Measurements from ENCODE around the gene RBM17.

Gene RBM17

DNA sequence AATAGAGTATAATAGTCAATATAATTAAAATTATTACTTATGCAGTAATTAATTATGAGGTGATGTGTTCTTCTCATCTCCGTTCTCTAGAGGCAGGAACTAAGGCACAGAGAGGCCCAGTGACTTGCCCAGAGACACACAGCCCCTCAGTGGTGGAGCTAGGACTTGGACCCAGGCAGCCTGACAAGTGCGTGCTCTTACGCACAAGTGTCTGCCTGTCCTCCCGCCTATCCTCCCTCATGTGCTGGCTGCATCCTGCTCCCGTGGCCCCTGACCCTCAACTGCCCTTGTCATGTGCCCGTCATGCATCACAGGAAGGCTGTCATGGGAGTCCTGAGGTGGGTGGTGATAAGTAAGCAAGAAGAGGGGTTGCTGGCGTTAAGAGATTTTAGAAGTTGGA, 41.0 kb upstream of the RBM17 start:
- no peaks in the 10 kb centered on the region for H3K4me1 ChIP-seq (ENCODE audit: control insufficient read depth, insufficient read depth, low read length)
- H3K9me3 ChIP-seq (ENCODE audit: control insufficient read depth, low read length): no peaks in the 10 kb centered on the region
- H3K36me3 ChIP-seq (ENCODE audit: control insufficient read depth, insufficient read depth, low read length): no peaks in the 10 kb centered on the region
- H3K27ac ChIP-seq (ENCODE audit: insufficient read depth, low read depth, low read length, poor library complexity, severe bottlenecking): no peak overlapping the region
- WGBS, 2 experiments: 94 to 97% methylated on average over 7 of the region's 7 CpGs
- no peaks in the 10 kb centered on the region for H3K27me3 ChIP-seq (ENCODE audit: control insufficient read depth, insufficient read depth, low read length, poor library complexity, severe bottlenecking)
- H3K4me3 ChIP-seq (ENCODE audit: insufficient read depth, low read depth, low read length): no peak overlapping the region

GRCh38 chr10:6048281-6049030, 40.4 kb upstream of the RBM17 start:
- 93 to 95% methylated on average over 7 of the region's 7 CpGs for WGBS, 2 experiments
- Histone ChIP-seq H3K9me3 (ENCODE audit: control insufficient read depth, low read length) (no peaks in the 10 kb centered on the region), H3K27ac (ENCODE audit: insufficient read depth, low read depth, low read length, poor library complexity, severe bottlenecking) (no peak overlapping the region), H3K4me3 (ENCODE audit: insufficient read depth, low read depth, low read length) (no peak overlapping the region), H3K36me3 (ENCODE audit: control insufficient read depth, insufficient read depth, low read length) (no peaks in the 10 kb centered on the region), H3K27me3 (ENCODE audit: control insufficient read depth, insufficient read depth, low read length, poor library complexity, severe bottlenecking) (no peaks in the 10 kb centered on the region), H3K4me1 (ENCODE audit: control insufficient read depth, insufficient read depth, low read length) (no peaks in the 10 kb centered on the region)

DNA sequence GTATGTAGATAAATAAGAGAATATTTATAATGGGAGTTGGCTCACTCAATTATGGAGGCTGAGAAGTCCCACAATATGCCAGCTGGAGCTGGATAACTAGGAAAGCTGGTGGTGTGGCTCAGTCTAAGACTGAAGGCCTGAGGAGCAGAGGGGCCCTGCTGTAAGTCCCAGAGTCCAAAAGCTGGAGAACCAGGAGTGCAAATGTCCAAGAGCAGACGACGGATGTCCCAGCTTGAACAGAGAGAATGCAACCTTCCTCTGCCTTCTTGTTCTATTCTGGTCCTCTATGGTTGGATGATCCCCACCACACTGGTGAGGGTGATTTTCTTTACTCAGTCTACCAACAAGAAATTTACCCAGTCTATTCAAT, 39.8 kb upstream of the RBM17 start:
- no peaks in the 10 kb centered on the region for H3K36me3 ChIP-seq (ENCODE audit: control insufficient read depth, insufficient read depth, low read length)
- H3K27ac ChIP-seq (ENCODE audit: insufficient read depth, low read depth, low read length, poor library complexity, severe bottlenecking): no peak overlapping the region
- H3K4me3 ChIP-seq (ENCODE audit: insufficient read depth, low read depth, low read length): no peak overlapping the region
- no peaks in the 10 kb centered on the region for H3K4me1 ChIP-seq (ENCODE audit: control insufficient read depth, insufficient read depth, low read length)
- H3K9me3 ChIP-seq (ENCODE audit: control insufficient read depth, low read length): no peaks in the 10 kb centered on the region
- WGBS, 2 experiments: 93 to 98% methylated on average over 2 of the region's 2 CpGs
- H3K27me3 ChIP-seq (ENCODE audit: control insufficient read depth, insufficient read depth, low read length, poor library complexity, severe bottlenecking): no peaks in the 10 kb centered on the region

DNA sequence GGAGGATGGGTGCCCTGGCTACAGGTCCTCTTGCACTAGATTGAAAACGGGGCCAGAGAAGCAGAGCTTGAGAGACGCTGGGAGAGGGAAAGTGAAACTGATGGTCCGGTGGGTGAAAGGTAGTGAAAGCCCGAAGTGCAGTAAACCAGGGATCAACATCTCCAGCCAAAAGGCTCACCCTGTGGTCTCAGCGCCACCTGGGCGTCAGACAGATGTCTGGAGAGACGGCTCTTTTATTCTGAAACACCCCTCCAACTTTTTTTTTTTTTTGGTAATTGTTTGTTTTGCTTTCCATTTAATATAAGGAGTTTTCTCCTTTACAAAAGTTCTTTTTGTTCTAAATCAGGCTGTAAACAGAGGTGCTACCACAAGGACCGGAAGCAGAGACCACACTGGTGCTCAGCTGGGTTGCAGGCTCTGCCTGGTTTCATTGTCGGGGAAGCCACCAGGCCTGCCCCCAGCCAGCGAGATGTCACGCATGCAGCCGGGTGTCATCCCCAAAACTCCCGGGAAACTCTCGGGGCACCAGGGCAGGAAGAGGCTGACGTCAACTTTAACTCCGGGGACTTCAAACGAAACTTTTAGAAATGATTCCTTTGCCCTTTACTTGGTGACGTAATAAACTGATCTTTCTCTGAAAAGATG, 37.9 kb upstream of the RBM17 start:
- WGBS, 2 experiments: 82 to 85% methylated on average over 17 to 18 of the region's 18 CpGs
- H3K27ac ChIP-seq (ENCODE audit: insufficient read depth, low read depth, low read length, poor library complexity, severe bottlenecking): no peak overlapping the region
- H3K9me3 ChIP-seq (ENCODE audit: control insufficient read depth, low read length): no peaks in the 10 kb centered on the region
- no peaks in the 10 kb centered on the region for H3K4me1 ChIP-seq (ENCODE audit: control insufficient read depth, insufficient read depth, low read length)
- H3K4me3 ChIP-seq (ENCODE audit: insufficient read depth, low read depth, low read length): no peak overlapping the region
- no peaks in the 10 kb centered on the region for H3K36me3 ChIP-seq (ENCODE audit: control insufficient read depth, insufficient read depth, low read length)
- no peaks in the 10 kb centered on the region for H3K27me3 ChIP-seq (ENCODE audit: control insufficient read depth, insufficient read depth, low read length, poor library complexity, severe bottlenecking)

DNA sequence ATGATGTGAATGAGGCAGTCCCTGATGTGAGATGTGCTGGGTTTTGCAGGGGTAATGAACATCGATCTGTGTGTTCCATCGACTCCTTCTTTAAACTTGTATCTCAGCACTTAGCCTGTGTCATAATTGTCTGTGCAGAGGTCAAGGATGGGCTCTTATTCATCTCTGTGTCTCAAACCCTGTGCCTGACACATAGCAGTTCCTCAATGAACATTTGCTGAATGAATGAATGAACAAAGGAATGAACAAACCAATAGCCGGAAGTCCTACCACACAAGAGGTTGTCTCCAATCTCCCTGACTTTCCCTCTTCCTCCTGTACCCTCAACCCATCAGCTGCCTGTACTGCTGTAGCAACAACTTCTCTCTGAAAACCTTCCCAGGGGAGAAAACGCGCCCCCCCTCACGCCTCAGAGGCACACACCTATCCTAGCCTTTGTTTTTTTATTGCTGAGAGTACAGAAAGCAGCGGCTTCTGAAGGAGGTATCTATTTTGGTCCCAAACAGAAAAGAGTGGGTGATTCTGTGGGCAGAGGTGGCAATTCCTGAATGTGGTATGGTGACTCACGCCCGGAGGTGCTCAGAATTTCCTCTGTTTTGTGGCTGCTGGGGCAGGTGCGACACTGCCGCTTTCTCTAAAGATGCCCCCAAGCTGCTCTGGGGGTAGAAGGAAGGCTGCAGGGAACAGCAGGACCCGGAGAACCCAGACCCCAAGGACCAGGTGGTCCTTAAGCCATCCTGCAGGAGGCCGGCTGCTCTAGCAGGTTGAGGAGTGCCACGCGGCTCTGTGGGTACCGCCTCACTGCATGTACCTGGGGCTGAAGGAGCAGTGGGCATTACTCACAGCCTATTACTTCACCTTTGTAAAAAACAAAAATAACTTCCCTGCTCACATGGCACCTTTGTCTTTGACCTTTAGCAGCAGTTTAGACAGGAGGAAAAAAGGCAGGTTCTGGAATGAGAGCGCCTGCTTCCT, 36.3 kb upstream of the RBM17 start:
- Histone ChIP-seq H3K4me3 (ENCODE audit: insufficient read depth, low read depth, low read length) (no peak overlapping the region), H3K27ac (ENCODE audit: insufficient read depth, low read depth, low read length, poor library complexity, severe bottlenecking) (no peak overlapping the region), H3K4me1 (ENCODE audit: control insufficient read depth, insufficient read depth, low read length) (no peaks in the 10 kb centered on the region), H3K9me3 (ENCODE audit: control insufficient read depth, low read length) (no peaks in the 10 kb centered on the region), H3K27me3 (ENCODE audit: control insufficient read depth, insufficient read depth, low read length, poor library complexity, severe bottlenecking) (no peaks in the 10 kb centered on the region), H3K36me3 (ENCODE audit: control insufficient read depth, insufficient read depth, low read length) (no peaks in the 10 kb centered on the region)
- WGBS, 2 experiments: 91% methylated on average over 17 of the region's 17 CpGs

GRCh38 chr10:6053303-6053702, 35.5 kb upstream of the RBM17 start:
- Histone ChIP-seq H3K9me3 (ENCODE audit: control insufficient read depth, low read length) (no peaks in the 10 kb centered on the region), H3K27ac (ENCODE audit: insufficient read depth, low read depth, low read length, poor library complexity, severe bottlenecking) (no peak overlapping the region), H3K4me3 (ENCODE audit: insufficient read depth, low read depth, low read length) (no peak overlapping the region), H3K4me1 (ENCODE audit: control insufficient read depth, insufficient read depth, low read length) (no peaks in the 10 kb centered on the region), H3K27me3 (ENCODE audit: control insufficient read depth, insufficient read depth, low read length, poor library complexity, severe bottlenecking) (no peaks in the 10 kb centered on the region), H3K36me3 (ENCODE audit: control insufficient read depth, insufficient read depth, low read length) (no peaks in the 10 kb centered on the region)
- WGBS, 2 experiments: 93 to 98% methylated on average over 3 to 4 of the region's 4 CpGs

GRCh38 chr10:6053816-6054631, 34.8 kb upstream of the RBM17 start:
- Histone ChIP-seq H3K36me3 (ENCODE audit: control insufficient read depth, insufficient read depth, low read length) (no peaks in the 10 kb centered on the region), H3K27me3 (ENCODE audit: control insufficient read depth, insufficient read depth, low read length, poor library complexity, severe bottlenecking) (no peaks in the 10 kb centered on the region), H3K9me3 (ENCODE audit: control insufficient read depth, low read length) (no peaks in the 10 kb centered on the region), H3K4me3 (ENCODE audit: insufficient read depth, low read depth, low read length) (no peak overlapping the region), H3K4me1 (ENCODE audit: control insufficient read depth, insufficient read depth, low read length) (no peaks in the 10 kb centered on the region), H3K27ac (ENCODE audit: insufficient read depth, low read depth, low read length, poor library complexity, severe bottlenecking) (no peak overlapping the region)
- WGBS, 2 experiments: 88 to 92% methylated on average over 18 of the region's 18 CpGs

DNA sequence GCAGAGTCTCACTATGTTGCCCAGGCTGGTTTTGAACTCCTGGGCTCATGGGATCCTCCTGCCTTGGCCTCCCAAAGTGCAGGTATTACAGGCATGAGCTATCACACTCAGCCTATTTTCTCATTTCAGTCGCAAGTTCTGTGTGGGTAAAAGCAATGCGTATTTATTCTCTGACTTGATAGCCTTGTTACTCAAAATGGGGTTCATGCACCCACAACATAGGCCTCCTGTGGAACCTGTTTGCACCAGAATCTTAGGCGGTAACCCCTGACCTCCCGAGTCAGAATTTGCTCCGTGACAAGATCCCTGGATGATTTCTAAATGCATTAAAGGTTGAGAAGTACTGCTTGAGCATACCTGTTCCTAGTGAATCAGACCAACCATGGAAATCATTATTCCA, 34.0 kb upstream of the RBM17 start:
- Histone ChIP-seq H3K27me3 (ENCODE audit: control insufficient read depth, insufficient read depth, low read length, poor library complexity, severe bottlenecking) (no peaks in the 10 kb centered on the region), H3K27ac (ENCODE audit: insufficient read depth, low read depth, low read length, poor library complexity, severe bottlenecking) (no peak overlapping the region), H3K4me3 (ENCODE audit: insufficient read depth, low read depth, low read length) (no peak overlapping the region), H3K4me1 (ENCODE audit: control insufficient read depth, insufficient read depth, low read length) (no peaks in the 10 kb centered on the region), H3K9me3 (ENCODE audit: control insufficient read depth, low read length) (no peaks in the 10 kb centered on the region), H3K36me3 (ENCODE audit: control insufficient read depth, insufficient read depth, low read length) (no peaks in the 10 kb centered on the region)
- 94 to 96% methylated on average over 5 of the region's 5 CpGs for WGBS, 2 experiments

GRCh38 chr10:6055929-6056328, 32.9 kb upstream of the RBM17 start:
- no peaks in the 10 kb centered on the region for H3K4me1 ChIP-seq (ENCODE audit: control insufficient read depth, insufficient read depth, low read length)
- H3K4me3 ChIP-seq (ENCODE audit: insufficient read depth, low read depth, low read length): no peak overlapping the region
- WGBS, 2 experiments: 94 to 96% methylated on average over 4 of the region's 4 CpGs
- no peak overlapping the region for H3K27ac ChIP-seq (ENCODE audit: insufficient read depth, low read depth, low read length, poor library complexity, severe bottlenecking)
- no peaks in the 10 kb centered on the region for H3K36me3 ChIP-seq (ENCODE audit: control insufficient read depth, insufficient read depth, low read length)
- H3K9me3 ChIP-seq (ENCODE audit: control insufficient read depth, low read length): no peaks in the 10 kb centered on the region
- H3K27me3 ChIP-seq (ENCODE audit: control insufficient read depth, insufficient read depth, low read length, poor library complexity, severe bottlenecking): no peaks in the 10 kb centered on the region

Measured in ectodermal cell (in vitro differentiated cells).